8988T (cell line): ENCODE results near the gene H2BK1.

Source experiments
- DNase-seq: peaks from one replicate; pipeline ENCODE4 v3.0.0; 2011

The H2BK1 gene

GRCh38 chr7:151231080-151231479 lies 20.8 kb upstream of the H2BK1 start:
- DNase-seq, result no peak

GRCh38 chr7:151229249-151229648 lies 19.0 kb upstream of the H2BK1 start:
- DNase-seq, result no peak

- no peak for DNase-seq
Measured at GRCh38 chr7:151228024-151228866, 18.0 kb upstream of the H2BK1 start.

GRCh38 chr7:151226875-151227782 lies 16.8 kb upstream of the H2BK1 start, which contains the start of gene ABCF2:
Gene ABCF2, minus strand, starts transcription at chr7:151227205. Its CDS starts 747 bp downstream, at chr7:151226458.
- peak; percentile 93 for DNase-seq

- DNase-seq, result no peak
Measured at GRCh38 chr7:151226560-151226874, 16.2 kb upstream of the H2BK1 start.

GRCh38 chr7:151225948-151226510 lies 15.7 kb upstream of the H2BK1 start:
- no peak for DNase-seq

- DNase-seq, result no peak
Measured at GRCh38 chr7:151223728-151224127, 13.4 kb upstream of the H2BK1 start.

- no peak for DNase-seq
Measured at GRCh38 chr7:151218170-151218569, 7.9 kb upstream of the H2BK1 start.

GRCh38 chr7:151215396-151215795 lies 5.1 kb upstream of the H2BK1 start:
- no peak for DNase-seq

GRCh38 chr7:151213826-151214225 lies 3.5 kb upstream of the H2BK1 start:
- no peak for DNase-seq

GRCh38 chr7:151212626-151213025 lies 2.3 kb upstream of the H2BK1 start:
- no peak for DNase-seq

- no peak for DNase-seq
Measured at GRCh38 chr7:151211155-151211772, 976 bp upstream of the H2BK1 start.

- DNase-seq, result no peak
Measured at GRCh38 chr7:151209588-151209987, 700 bp downstream of the H2BK1 start.

GRCh38 chr7:151208253-151208862 lies 1.9 kb downstream of the H2BK1 start:
- no peak for DNase-seq

GRCh38 chr7:151207804-151208203 lies 2.5 kb downstream of the H2BK1 start:
- no peak for DNase-seq

- no peak for DNase-seq
Measured at GRCh38 chr7:151207315-151207714, 3.0 kb downstream of the H2BK1 start.

GRCh38 chr7:151206914-151207313 lies 3.4 kb downstream of the H2BK1 start:
- no peak for DNase-seq

GRCh38 chr7:151205730-151206129 lies 4.6 kb downstream of the H2BK1 start:
- no peak for DNase-seq

- DNase-seq, result no peak
Measured at GRCh38 chr7:151204383-151205032, 5.8 kb downstream of the H2BK1 start.

GRCh38 chr7:151202836-151203235 lies 7.5 kb downstream of the H2BK1 start:
- no peak for DNase-seq

- DNase-seq, result no peak
Measured at GRCh38 chr7:151201751-151202150, 8.5 kb downstream of the H2BK1 start.

- DNase-seq, result no peak
Measured at GRCh38 chr7:151201344-151201743, 8.9 kb downstream of the H2BK1 start.
